NCI-H1048 (cell line): Measurements from ENCODE around the gene RAB34.
"Not testable (repeated sequence)": the region's sequence is repeated elsewhere in the genome, so short reads cannot be mapped to it uniquely, and the experiment has no call there.

ENCODE experiments used
- DNase-seq: peaks from one replicate; lab custom pipeline; 2025; lab: John Stamatoyannopoulos, UW

Gene RAB34

GRCh38 chr17:28726627-28727491, 9.2 kb upstream of the RAB34 start:
- DNase-seq, result peak; percentile 89

- DNase-seq, result no peak
Observed at GRCh38 chr17:28726226-28726626, 8.6 kb upstream of the RAB34 start, which contains the start of gene TLCD1. TLCD1 (minus strand) TSS chr17:28726233; CDS start chr17:28726097, 136 bp downstream.

- DNase-seq, result no peak
Observed at GRCh38 chr17:28725660-28726225, 8.1 kb upstream of the RAB34 start.

- DNase-seq, result no peak
Observed at GRCh38 chr17:28725166-28725659, 7.5 kb upstream of the RAB34 start.

- DNase-seq, result no peak
Observed at GRCh38 chr17:28724500-28725165, 7.0 kb upstream of the RAB34 start.

- DNase-seq, result not testable (repeated sequence)
Observed at GRCh38 chr17:28723836-28724499, 6.3 kb upstream of the RAB34 start.

GRCh38 chr17:28723159-28723835, 5.6 kb upstream of the RAB34 start:
- no peak for DNase-seq

- no peak for DNase-seq
Observed at GRCh38 chr17:28722417-28723158, 4.9 kb upstream of the RAB34 start.

- not testable (repeated sequence) for DNase-seq
Observed at GRCh38 chr17:28720997-28721329, 3.3 kb upstream of the RAB34 start.

- DNase-seq, result no peak
Observed at GRCh38 chr17:28720247-28720996, 2.8 kb upstream of the RAB34 start.

GRCh38 chr17:28719021-28719433, 1.4 kb upstream of the RAB34 start:
- no peak for DNase-seq

GRCh38 chr17:28718333-28719020, 809 bp upstream of the RAB34 start:
- no peak for DNase-seq

- no peak for DNase-seq
Observed at GRCh38 chr17:28716740-28717577, 709 bp downstream of the RAB34 start.

GRCh38 chr17:28715217-28715616, 2.5 kb downstream of the RAB34 start:
- DNase-seq, result no peak

GRCh38 chr17:28714281-28714680, 3.4 kb downstream of the RAB34 start:
- DNase-seq, result no peak

- no peak for DNase-seq
Observed at GRCh38 chr17:28712705-28713415, 4.8 kb downstream of the RAB34 start.

GRCh38 chr17:28712032-28712704, 5.5 kb downstream of the RAB34 start:
- DNase-seq, result no peak

- DNase-seq, result no peak
Observed at GRCh38 chr17:28711723-28712031, 6.0 kb downstream of the RAB34 start, which contains the start of gene PROCA1. PROCA1 (minus strand) TSS chr17:28711888; CDS start chr17:28711660, 228 bp downstream.
